Transverse colon (tissue), 4 donors: ENCODE results near the gene DDX17.

ENCODE experiments used
- EP300 ChIP-seq: sonication (generic); formaldehyde crosslinking; IDR thresholded peaks from one replicate; pipeline ENCODE4 v1.6.1; 2017; ENCODE audit warnings: antibody characterized with exemption, low read depth
- POLR2A ChIP-seq: fragments of 450-650 bp; IDR thresholded peaks from one replicate; pipeline ENCODE4 v1.6.1; 2016; ENCODE audit warnings: antibody characterized with exemption, mild to moderate bottlenecking, moderate library complexity
- POLR2AphosphoS5 ChIP-seq, 3 donors: sonication (generic); formaldehyde crosslinking; IDR thresholded peaks; one replicate each; pipeline ENCODE4 v1.6.1; 2016; ENCODE audit warnings: antibody characterized with exemption in 3 of 3
- TF ChIP-seq, protein P1 (sequence below), 5 experiments: fragments of 200-600 bp in 3 of 5; fragments of 450-650 bp in 2 of 5; sonication (generic) in 3 of 5; IDR thresholded peaks; 1 replicate in 2 of 5; 2 replicates in 3 of 5; pipeline ENCODE4 v1.5.1; 2016 to 2017; ENCODE audit warnings: antibody characterized with exemption in 5 of 5, inconsistent platforms in 3 of 5, mild to moderate bottlenecking in 2 of 5, moderate library complexity in 1 of 5

DNA sequence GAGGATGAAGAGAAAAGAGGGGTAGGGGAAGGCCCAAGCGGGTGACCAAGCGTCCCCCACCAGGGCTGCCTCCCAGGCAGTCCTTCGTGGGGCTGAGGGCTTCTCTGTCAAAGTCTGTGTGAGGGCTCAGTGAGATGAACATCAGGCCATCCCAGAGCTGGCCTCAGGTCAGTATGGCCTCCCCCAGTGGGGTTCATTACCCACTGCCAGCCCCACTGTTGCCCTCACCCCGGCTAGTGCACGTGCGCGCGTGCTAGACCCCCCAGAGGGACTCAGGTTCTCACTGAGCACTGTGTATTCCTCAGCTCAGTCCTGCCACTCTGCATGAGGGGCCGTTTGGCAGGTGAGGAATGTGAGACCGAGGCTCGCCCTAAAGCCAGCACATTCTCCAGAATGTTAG lies 34.9 kb downstream of the DDX17 start:
- TF ChIP-seq POLR2A (no peak), EP300 (no peak), POLR2AphosphoS5 (IDR thresholded peaks at IDR 0.05) (no peak)
- TF ChIP-seq, protein P1, sequence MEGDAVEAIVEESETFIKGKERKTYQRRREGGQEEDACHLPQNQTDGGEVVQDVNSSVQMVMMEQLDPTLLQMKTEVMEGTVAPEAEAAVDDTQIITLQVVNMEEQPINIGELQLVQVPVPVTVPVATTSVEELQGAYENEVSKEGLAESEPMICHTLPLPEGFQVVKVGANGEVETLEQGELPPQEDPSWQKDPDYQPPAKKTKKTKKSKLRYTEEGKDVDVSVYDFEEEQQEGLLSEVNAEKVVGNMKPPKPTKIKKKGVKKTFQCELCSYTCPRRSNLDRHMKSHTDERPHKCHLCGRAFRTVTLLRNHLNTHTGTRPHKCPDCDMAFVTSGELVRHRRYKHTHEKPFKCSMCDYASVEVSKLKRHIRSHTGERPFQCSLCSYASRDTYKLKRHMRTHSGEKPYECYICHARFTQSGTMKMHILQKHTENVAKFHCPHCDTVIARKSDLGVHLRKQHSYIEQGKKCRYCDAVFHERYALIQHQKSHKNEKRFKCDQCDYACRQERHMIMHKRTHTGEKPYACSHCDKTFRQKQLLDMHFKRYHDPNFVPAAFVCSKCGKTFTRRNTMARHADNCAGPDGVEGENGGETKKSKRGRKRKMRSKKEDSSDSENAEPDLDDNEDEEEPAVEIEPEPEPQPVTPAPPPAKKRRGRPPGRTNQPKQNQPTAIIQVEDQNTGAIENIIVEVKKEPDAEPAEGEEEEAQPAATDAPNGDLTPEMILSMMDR (IDR thresholded peaks at IDR 0.05) = no peak
